Nephron progenitor cell (in vitro differentiated cells): ENCODE data around the gene DIS3L.
"Not testable (repeated sequence)": the region's sequence is repeated elsewhere in the genome, so short reads cannot be mapped to it uniquely, and the experiment has no call there.

Experiments used
- DNase-seq: peaks from one replicate; pipeline ENCODE4 v3.0.0; 2021
- H3K27ac Mint-ChIP-seq: 2 replicates; pipeline ENCODE4 v1.8.0; 2021; ENCODE audit warnings: mild to moderate bottlenecking, moderate library complexity, mixed read lengths
- H3K27me3 Mint-ChIP-seq: 2 replicates; pipeline ENCODE4 v1.8.0; 2021; ENCODE audit warnings: mild to moderate bottlenecking, low read depth, mixed read lengths; ENCODE audit not compliant: poor library complexity
- H3K36me3 Mint-ChIP-seq: 2 replicates; pipeline ENCODE4 v1.8.0; 2021; ENCODE audit warnings: low read depth, mixed read lengths
- H3K4me1 Mint-ChIP-seq: 2 replicates; pipeline ENCODE4 v1.8.0; 2021; ENCODE audit warnings: mixed read lengths
- H3K4me3 Mint-ChIP-seq: 2 replicates; pipeline ENCODE4 v1.8.0; 2021; ENCODE audit warnings: mild to moderate bottlenecking, moderate library complexity, mixed read lengths
- H3K9me3 Mint-ChIP-seq: 2 replicates; pipeline ENCODE4 v1.8.0; 2021; ENCODE audit warnings: mild to moderate bottlenecking, moderate library complexity, mixed read lengths
- TF ChIP-seq, protein P1 (sequence below): fragments of 200-600 bp; sonication (generic); IDR thresholded peaks from 2 replicates; pipeline ENCODE4 v1.5.0; 2021; ENCODE audit warnings: antibody characterized with exemption

DIS3L gene

DNA sequence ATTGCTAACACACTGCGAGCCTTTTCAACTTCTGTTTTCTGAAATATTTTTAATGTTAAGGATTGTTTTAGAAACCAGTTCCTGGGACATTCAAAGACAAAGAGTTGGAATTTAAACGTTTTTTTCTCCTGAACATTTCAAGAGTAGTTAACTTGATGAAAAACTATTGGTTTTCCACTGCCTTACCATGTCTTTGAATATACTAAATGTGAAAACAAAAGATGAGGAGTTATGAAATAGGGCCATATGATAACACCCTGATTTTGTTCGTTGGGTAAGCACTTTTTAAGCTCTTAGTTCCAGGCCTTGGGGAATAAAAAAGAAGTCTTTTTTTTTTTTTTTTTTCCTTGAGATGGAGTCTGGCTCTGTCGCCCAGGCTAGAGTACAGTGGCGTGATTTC lies 2.8 kb downstream of the DIS3L start:
- peaks cover 26% of the 10 kb centered on the region for H3K36me3 Mint-ChIP-seq
- H3K4me1 Mint-ChIP-seq, result peaks cover 37% of the 10 kb centered on the region
- no peak overlapping the region for H3K4me3 Mint-ChIP-seq
- DNase-seq, result no peak
- peaks cover 8% of the 10 kb centered on the region for H3K27me3 Mint-ChIP-seq
- H3K9me3 Mint-ChIP-seq, result no peaks in the 10 kb centered on the region
- TF ChIP-seq, protein P1, sequence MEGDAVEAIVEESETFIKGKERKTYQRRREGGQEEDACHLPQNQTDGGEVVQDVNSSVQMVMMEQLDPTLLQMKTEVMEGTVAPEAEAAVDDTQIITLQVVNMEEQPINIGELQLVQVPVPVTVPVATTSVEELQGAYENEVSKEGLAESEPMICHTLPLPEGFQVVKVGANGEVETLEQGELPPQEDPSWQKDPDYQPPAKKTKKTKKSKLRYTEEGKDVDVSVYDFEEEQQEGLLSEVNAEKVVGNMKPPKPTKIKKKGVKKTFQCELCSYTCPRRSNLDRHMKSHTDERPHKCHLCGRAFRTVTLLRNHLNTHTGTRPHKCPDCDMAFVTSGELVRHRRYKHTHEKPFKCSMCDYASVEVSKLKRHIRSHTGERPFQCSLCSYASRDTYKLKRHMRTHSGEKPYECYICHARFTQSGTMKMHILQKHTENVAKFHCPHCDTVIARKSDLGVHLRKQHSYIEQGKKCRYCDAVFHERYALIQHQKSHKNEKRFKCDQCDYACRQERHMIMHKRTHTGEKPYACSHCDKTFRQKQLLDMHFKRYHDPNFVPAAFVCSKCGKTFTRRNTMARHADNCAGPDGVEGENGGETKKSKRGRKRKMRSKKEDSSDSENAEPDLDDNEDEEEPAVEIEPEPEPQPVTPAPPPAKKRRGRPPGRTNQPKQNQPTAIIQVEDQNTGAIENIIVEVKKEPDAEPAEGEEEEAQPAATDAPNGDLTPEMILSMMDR, result no peak
- H3K27ac Mint-ChIP-seq, result no peak overlapping the region

DNA sequence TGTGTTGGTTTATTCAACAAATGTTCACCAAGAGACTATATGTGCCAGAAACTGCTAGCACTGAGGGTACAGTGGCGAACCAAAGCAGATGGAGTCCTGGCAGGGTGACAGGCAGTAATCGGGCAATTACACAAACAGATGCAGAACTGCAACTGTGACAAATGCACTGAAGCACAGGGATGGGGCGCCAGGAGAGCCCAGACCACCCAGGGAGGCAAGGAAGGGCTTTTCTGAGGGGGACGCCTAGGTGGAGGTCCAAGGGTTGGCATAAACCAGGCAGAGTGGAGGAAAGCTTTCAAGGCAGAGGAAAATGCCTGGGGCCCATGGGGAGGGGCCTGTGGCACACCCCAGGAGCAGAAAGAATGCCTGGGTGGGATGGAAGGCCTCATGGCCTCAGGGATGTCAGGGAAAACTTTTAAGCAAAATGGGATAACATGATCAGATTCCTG lies 5.5 kb downstream of the DIS3L start:
- Mint-ChIP-seq H3K4me1 (peaks cover 29% of the 10 kb centered on the region), H3K27me3 (no peaks in the 10 kb centered on the region), H3K27ac (no peak overlapping the region), H3K9me3 (no peaks in the 10 kb centered on the region), H3K36me3 (peaks cover 35% of the 10 kb centered on the region), H3K4me3 (no peak overlapping the region)
- DNase-seq, result no peak
- TF ChIP-seq, protein P1, result no peak

DNA sequence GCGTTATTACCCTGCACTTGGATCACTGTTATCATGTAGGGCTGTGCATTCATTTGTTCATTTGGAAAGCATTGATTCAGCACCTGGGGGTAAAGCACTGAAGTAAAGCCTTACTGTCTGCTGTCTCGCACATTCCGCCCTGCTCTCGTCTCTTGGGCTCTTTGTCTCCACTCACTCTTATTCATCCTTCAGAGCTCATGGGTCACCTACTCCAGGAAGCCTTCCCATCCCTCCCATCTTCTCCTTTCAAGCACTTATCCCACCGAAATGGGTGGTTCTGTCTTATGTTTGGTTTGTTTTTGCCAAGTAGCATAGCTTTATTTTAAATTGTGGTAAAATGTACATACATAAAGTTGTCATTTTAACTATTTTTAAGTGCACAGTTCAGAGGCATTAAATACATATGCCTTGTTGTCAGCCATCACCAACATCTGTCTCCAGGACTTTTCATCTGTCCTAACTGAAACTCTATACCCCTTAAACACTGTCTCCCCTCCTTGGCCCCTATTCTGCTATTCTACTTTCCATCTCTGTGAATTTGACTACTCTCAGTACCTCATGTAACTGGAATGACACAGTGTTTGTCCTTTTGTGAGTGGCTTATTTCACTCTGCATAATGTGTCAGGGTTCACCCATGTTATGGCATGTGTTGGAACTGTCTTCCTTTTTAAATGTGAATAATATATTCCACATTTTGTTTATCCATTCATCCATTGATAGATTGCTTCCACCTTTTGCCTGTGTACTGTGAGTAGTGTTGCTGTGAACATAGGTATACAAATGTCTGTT lies 9.3 kb downstream of the DIS3L start:
- Mint-ChIP-seq H3K36me3 (peaks cover 54% of the 10 kb centered on the region), H3K4me1 (peaks cover 7% of the 10 kb centered on the region), H3K4me3 (no peak overlapping the region), H3K9me3 (no peaks in the 10 kb centered on the region), H3K27ac (no peak overlapping the region), H3K27me3 (no peaks in the 10 kb centered on the region)
- no peak for DNase-seq
- TF ChIP-seq, protein P1, result no peak

DNA sequence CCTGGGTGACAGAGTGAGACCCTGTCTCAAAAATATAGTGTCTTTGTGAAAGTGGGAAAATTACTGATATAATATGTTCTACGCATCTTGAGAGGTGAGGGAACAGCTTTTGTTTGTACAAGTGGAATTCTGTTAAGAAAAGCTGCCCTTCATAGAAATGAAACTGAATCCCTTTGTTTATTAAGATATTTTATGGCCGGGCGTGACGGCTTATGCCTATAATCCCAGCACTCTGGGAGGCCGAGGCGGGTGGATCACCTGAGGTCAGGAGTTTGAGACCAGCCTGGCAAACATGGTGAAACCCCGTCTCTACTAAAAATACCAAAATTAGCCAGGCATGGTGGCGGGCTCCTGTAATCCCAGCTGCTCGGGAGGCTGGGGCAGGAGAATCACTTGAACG lies 11.1 kb downstream of the DIS3L start:
- H3K4me1 Mint-ChIP-seq, H3K27ac Mint-ChIP-seq, H3K9me3 Mint-ChIP-seq, DNase-seq, H3K27me3 Mint-ChIP-seq, H3K4me3 Mint-ChIP-seq: not testable (repeated sequence)
- H3K36me3 Mint-ChIP-seq, result peaks cover 60% of the 10 kb centered on the region

DNA sequence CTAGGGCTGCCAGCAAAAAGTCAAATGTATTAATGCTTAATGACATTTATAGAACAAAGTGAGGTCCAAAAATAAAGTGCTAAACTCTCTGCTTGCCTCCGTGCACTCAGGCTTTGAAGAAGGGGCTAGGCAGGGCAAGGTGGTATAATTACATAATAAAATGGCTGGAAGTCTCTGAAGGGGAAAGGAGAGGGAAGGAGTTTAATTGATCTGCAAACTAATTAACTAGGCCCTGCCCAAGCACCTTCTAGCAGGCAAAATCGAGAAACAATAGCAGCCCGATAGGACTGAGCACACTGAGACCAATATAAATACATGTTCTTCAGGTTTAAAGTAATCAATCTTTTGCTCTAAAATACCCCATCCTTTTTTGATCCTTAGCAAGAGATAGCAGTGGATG lies 13.0 kb downstream of the DIS3L start:
- no peak overlapping the region for H3K4me3 Mint-ChIP-seq
- peaks cover under 1% of the 10 kb centered on the region for H3K27me3 Mint-ChIP-seq
- TF ChIP-seq, protein P1, result no peak
- H3K4me1 Mint-ChIP-seq, result peaks cover 7% of the 10 kb centered on the region
- peak overlapping the region; percentile 47 for H3K27ac Mint-ChIP-seq
- H3K9me3 Mint-ChIP-seq, result no peaks in the 10 kb centered on the region
- peaks cover 63% of the 10 kb centered on the region for H3K36me3 Mint-ChIP-seq
- no peak for DNase-seq

DNA sequence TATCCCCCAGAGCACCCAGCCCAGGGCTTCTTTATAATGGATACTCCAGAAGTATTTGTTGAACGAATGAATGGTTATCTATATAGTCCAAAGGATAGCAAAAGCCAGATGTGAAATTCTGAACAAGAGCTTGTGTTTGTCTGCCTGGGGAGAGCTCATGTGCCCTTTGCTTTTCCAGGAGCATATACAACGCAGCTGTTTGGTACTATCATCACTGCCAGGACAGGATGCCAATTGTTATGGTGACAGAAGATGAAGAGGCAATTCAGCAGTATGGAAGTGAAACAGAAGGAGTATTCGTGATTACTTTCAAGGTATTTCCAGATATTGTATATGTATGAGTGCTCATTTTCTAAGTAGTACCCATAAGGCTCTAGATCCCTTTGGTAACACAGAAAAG lies 15.2 kb downstream of the DIS3L start:
- TF ChIP-seq, protein P1, result no peak
- peaks cover 70% of the 10 kb centered on the region for H3K36me3 Mint-ChIP-seq
- DNase-seq, result no peak
- H3K27me3 Mint-ChIP-seq, result peaks cover 3% of the 10 kb centered on the region
- H3K4me3 Mint-ChIP-seq, result no peak overlapping the region
- no peak overlapping the region for H3K27ac Mint-ChIP-seq
- no peaks in the 10 kb centered on the region for H3K9me3 Mint-ChIP-seq
- no peaks in the 10 kb centered on the region for H3K4me1 Mint-ChIP-seq
